Measurements from ENCODE around the gene CEP131.

The CEP131 gene

GRCh38 chr17:81197409-81197795 is 25.4 kb downstream of the CEP131 start:
- DNase-seq: no peak

GRCh38 chr17:81196505-81197408 is 26.0 kb downstream of the CEP131 start:
- no peak for DNase-seq

- DNase-seq: no peak
These were observed 26.7 kb downstream of the CEP131 start for GRCh38 chr17:81195941-81196495.

DNA sequence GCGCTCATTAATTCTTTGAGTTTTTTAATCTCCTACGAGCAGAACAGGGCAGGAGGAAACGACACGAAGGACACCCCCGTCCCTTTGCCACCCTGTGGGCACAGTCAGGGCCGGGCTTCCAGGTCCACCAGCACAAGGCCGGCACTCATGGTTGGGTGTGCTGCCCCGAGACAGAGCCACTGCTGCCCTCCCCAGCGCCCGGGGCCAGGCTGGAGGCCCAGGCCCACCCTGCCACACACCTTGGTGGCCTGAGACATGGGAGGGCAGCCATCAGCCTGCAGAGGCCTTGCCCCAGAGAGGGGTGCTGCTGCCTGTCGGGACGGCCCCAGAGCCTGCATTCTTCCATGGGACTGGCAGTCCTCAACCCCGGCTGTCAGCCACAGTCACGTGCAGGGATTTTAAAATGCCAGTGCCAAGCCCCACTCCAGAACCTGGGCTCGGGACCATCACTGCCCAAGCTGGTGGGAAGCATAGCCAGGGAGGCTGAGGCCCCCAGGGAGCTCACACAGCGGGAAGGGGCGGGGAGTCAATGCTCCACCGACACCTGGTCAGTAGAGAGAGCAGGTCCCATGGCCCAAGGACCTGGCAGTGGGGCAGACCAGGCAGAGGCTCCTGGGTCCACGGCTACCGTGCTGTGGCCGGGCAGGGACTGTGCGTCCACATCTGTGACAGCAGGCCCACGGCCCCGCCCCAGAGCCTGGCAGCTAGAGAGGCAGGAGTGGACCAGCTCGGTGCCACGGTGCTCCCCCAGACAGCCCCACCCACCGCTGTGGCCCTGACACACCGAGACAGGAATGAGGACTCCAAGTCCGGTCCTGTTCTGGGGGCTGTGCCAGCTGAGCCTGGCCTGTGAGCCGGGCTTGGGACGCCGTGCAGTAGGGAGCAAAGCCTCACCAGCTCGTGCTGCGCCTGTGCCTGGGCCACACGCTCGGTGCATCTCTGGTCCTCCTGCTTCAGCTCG is 27.5 kb downstream of the CEP131 start:
- DNase-seq: no peak

DNA sequence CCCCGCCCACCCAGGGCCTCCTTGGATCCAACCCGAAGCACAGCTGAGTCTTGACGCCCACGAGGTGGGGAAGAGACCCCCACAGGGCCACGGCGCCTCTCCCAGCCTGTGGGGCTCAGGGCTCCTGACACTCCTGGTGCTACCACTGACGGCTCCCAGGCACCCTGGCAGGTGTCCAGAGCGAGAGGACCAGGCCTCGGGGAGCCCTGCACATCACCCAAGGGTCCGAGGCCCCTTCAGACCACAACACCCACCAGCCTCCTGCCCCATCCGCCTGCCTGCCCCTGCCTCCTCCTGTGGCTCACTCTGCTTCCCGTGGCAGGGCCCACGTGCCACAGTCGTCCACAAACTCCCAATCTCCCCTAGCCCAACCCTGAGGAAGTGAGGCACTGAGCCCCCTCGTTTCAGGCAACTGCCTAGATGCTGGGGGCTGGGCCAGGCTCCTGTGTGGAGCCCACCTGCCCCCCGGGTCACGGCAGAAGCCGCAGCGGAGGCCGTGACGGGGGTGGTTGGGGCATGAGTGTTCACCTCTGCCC is 28.5 kb downstream of the CEP131 start:
- no peak for DNase-seq

- DNase-seq: no peak
These were observed 29.1 kb downstream of the CEP131 start for GRCh38 chr17:81193470-81194224.

DNA sequence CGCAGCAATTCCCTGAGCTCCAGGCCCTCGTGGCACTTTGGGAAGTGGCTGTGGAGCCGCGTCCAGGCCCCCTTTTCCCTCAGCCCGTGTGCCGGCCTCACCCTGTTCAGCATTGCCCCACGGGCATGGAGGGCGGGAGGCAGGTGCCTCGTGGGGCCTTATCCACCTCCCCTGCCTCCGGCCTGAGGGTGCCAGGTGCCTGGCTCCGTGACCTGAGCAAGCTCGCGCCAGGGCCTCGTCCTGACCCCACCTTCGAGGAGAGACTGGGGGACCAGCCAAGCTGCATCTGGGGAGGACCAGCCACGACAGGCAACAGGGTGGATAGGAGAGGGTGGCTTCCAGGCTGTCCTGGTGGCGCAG is 29.7 kb downstream of the CEP131 start:
- no peak for DNase-seq

DNA sequence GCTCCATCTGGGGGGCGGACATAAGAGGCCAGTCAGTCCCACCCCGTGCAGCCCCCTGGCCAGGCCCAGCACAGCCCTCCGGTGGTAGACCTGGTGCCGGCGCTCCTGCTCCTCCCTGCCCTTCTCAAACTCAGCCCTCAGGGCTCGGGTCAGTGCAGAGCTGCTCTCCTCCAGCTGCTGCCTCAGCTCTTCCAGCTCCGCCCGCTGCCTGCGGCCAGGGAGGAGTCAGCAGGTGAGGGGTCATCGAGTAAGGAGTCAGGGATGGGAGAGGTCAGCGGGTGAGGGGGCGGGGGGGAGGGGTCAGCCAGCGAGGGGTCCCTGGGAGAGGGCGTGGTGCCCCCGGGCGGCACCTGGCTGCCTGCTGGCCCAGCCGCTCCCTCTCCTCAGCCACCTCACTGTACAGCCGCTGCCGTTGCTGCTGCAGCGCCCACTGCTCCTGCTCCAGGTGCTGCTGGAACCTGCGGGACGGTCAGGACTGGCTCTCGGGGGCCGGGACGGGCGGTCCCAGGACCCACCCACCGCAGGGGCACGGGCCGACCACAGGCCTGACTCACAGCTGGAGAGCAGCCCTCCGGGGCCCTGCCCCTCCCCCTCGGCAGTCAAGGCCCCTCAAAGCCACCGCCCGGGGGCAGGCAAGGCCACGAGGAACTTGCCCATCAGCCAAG is 30.2 kb downstream of the CEP131 start:
- no peak for DNase-seq

GRCh38 chr17:81191646-81192045 is 31.1 kb downstream of the CEP131 start:
- DNase-seq: no peak

GRCh38 chr17:81191116-81191515 is 31.6 kb downstream of the CEP131 start:
- DNase-seq: no peak

DNA sequence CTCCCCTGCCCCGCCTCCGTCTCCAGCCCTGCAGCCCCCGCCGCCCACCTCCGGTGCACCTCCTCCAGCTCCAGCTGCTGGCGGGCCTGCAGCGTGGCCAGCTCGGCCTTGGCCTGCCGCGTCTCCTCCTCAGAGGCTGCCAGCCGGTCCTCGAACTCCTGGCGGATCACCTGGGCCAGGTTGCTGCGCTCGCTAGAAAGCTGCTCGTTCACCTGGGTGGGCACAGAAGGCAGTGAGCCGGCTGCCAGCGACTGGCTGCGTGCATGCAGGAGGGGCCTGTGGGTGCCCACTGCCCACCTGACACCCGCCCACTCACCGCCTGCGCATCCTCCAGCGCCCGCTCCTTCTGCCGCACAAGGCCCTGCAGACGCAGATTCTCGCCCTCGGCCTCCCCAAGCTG is 32.2 kb downstream of the CEP131 start:
- DNase-seq: no peak

GRCh38 chr17:81189670-81190530 is 32.9 kb downstream of the CEP131 start:
- no peak for DNase-seq

- no peak for DNase-seq
These were observed 33.7 kb downstream of the CEP131 start for GRCh38 chr17:81189016-81189415.

DNA sequence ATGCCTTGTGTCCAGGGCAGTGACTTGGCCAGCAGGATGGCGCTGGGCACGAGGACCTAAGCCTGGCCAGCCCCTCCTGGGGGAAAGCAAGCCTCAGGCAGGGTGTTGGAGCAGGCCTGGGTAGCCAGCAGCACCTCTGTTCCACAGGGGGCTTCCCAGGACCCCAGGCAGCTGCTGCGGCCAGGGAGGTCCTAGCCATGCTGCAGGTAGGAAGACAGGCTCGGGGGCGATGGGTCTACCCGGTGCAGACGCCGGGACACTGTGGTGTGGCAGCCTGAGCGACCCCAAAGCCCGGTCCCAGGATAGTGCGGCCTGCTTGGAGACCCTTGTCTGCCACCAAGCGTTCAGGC is 34.3 kb downstream of the CEP131 start:
- DNase-seq: no peak

DNA sequence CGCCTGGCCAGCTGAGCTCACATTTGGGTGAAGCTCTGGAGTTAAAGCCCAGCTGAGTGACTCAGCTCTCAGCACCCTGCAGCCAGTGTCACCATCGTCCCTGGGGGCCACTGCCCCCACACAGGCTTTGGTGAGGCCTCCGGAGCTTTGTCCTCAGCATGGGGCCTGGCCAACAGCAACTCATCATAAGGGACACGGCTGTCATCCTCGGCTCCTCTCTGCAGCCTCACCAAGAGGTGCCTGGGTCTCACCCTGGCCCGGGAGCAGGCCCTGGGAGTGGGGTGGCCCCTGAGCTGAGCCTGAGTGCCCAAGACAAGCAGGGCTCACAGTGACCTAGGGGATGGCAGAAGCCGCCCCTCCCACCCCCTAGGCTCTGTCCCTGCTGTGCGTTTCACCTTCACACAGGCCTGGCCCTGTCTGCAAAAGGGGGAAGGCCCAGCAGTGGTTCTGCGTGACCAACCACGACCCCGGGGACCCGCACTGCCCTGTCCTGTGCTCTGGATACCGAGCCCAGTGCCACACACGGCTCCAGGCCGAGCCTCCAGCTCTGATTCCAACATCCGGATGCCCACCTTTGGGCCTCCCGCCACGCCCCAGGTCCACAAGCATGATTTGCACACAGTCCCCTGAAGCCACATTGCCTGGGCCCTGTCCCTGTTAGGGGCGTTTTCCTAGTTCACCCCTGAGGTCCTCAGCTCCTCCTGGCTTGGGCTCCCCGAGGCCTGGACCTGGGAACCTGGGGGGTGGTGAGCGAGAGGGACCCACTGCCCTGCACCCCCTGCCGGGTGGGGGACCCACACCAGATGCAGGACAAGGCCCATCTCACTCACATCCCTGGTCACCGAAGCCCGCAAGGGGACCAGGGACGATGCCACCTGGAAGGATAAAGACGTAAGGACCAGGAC is 34.9 kb downstream of the CEP131 start:
- DNase-seq: no peak

- no peak for DNase-seq
These were observed 35.6 kb downstream of the CEP131 start for GRCh38 chr17:81187120-81187519.

DNA sequence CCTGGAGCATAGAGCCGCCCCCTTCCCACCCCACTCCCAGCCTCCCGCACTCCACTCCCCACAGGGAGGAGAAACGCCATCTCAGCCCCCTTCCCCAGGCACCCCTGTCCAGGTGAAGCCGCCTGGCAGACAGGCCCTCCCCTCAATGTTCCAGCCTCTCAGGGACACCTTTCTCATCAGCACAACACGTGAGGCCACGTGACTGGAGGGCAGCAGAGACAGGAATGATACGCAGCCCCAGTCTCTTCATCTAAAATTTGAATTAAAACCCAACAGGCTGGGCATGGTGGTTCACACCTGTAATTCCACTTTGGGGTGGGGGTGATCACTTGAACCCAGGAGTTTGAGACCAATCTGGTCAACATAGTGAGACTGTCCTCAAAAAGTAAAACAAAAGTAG is 36.6 kb downstream of the CEP131 start:
- no peak for DNase-seq

- no peak for DNase-seq
These were observed 38.2 kb downstream of the CEP131 start for GRCh38 chr17:81184555-81184954.

- no peak for DNase-seq
These were observed 39.0 kb downstream of the CEP131 start for GRCh38 chr17:81183807-81184206.

DNA sequence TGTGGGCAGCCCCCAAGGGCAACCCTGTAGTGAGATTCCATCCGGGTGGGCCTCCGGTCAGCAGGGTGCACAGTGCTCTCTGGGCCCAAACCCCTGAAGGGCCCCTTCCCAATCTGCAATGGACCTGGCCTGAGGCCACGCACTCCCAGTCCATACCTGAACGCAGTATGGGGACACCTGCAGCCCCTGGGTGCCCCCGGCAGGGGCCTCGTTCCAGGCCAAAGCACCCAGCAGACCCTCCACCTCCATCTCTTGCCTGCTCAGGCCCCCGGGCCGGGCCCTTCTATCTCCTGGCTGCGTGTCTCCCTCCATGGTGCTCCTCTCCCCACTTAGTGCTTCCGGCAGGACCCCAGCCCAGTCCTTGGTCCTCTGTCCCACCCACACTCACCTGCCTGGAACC is 39.4 kb downstream of the CEP131 start:
- DNase-seq: no peak

Measured in NCI-H526 treated with DMSO at 0.1 percent for 48 hours (cell line).